Measurements from ENCODE around the gene SPDEF. TPM values are rescaled to one million over a fixed set of nuclear protein-coding genes. Genes with fewer than 3 reads are reported as not detected.

SPDEF gene
- total and polyA plus RNA-seq, 11 donors, result 0.12 to 0.46 (median 0.23) TPM; not detected in 2

DNA sequence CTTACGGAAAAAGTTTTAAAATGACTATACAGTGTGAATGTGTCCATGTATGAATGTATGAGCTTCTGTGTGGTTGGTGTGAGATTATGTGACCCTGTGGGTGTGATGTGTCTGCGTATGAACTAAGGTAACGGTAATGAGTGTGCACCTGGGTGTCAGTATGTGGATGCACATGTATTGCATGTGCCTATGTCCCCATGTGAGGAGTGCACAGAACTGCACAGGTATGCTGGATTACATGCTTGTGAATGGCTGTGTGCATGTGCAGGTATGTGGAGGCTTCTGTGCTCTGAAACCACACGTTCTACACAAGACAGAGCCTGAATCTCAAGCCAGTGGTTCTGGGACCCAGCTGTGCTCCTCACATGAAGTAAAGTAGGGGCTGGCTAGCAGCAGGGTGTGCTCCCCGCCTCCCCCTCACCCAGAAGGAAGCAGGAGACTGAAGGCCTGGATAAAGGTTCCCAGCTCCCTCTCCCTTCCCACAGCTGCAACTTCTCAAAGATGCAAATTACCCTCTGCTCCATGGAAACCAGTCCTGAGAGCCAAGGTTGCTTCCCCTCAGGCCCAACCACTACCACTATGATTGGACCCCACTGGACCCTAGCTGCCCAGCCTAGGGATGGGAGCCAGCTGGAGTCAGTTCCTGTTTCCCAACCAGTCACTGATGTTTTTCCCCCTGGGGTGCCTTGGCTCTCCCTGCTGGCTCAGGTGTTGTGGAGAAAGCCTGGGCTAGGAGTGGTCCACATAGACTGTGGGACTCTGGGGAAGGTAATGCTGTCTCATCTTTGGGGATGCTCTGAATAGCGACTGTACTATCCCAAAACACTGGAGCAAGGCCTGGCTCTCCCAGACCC is 24.8 kb upstream of the SPDEF start:
- DNase-seq (no peak), ATAC-seq (no peak)
- H3K4me1 ChIP-seq, result peaks cover 0 to 22% (median 10%) of the 10 kb centered on the region in 12 donors
- H3K4me3 ChIP-seq, result no peak overlapping the region
- TF ChIP-seq POLR2A (IDR thresholded peaks at IDR 0.05) (no peak), CTCF (IDR thresholded peaks at IDR 0.05) (no peak)
- H3K9me3 ChIP-seq, result no peaks in the 10 kb centered on the region
- H3K27me3 ChIP-seq, result no peaks in the 10 kb centered on the region
- no peaks in the 10 kb centered on the region for H3K36me3 ChIP-seq
- 86 to 88% (median 88%) methylated on average over 6 of the region's 6 CpGs for WGBS, 4 donors
- intact Hi-C loops (cut with DNase I), result no loop called here
- H3K27ac ChIP-seq, result no peak overlapping the region

GRCh38 chr6:34578445-34579262 is 22.5 kb upstream of the SPDEF start:
- 89 to 94% (median 92%) methylated on average over 7 of the region's 7 CpGs for WGBS, 4 donors
- no peaks in the 10 kb centered on the region for H3K36me3 ChIP-seq
- H3K4me3 ChIP-seq, result no peak overlapping the region
- ATAC-seq (no peak), DNase-seq (no peak)
- no peak overlapping the region for H3K27ac ChIP-seq
- H3K4me1 ChIP-seq, result peaks cover 0 to 5% (median 0%) of the 10 kb centered on the region in 12 donors
- intact Hi-C loops (cut with DNase I), result no loop called here
- no peak for TF ChIP-seq POLR2A (IDR thresholded peaks at IDR 0.05)
- TF ChIP-seq CTCF (IDR thresholded peaks at IDR 0.05), result no peak
- no peaks in the 10 kb centered on the region for H3K9me3 ChIP-seq
- H3K27me3 ChIP-seq, result no peaks in the 10 kb centered on the region

- Histone ChIP-seq H3K27ac (no peak overlapping the region), H3K36me3 (no peaks in the 10 kb centered on the region), H3K4me1 (peaks cover 0 to 5% (median 0%) of the 10 kb centered on the region in 12 donors), H3K27me3 (no peaks in the 10 kb centered on the region), H3K9me3 (no peaks in the 10 kb centered on the region), H3K4me3 (no peak overlapping the region)
- WGBS, 4 donors, result 81 to 86% (median 84%) methylated on average over 18 of the region's 18 CpGs
- ATAC-seq, result no peak
- TF ChIP-seq CTCF (IDR thresholded peaks at IDR 0.05) (no peak), POLR2A (IDR thresholded peaks at IDR 0.05) (no peak)
- no peak for DNase-seq
- intact Hi-C loops (cut with DNase I), result no loop called here
Observed at GRCh38 chr6:34576286-34576955, 20.3 kb upstream of the SPDEF start.

Data from heart left ventricle (tissue), 16 donors.